Stimulated activated CD4-positive, alpha-beta T cell treated with anti-CD3 and anti-CD28 coated beads, TNF-alpha, amount 100 ng/mL, for 4 hours (primary cell): ENCODE measurements around the gene RAE1.

Source experiments
- DNase-seq, 3 experiments: peaks; one replicate each; pipeline ENCODE4 v3.0.0-alpha.2; 2020; ENCODE audit warnings: low read depth in 3 of 3

RAE1 gene

DNA sequence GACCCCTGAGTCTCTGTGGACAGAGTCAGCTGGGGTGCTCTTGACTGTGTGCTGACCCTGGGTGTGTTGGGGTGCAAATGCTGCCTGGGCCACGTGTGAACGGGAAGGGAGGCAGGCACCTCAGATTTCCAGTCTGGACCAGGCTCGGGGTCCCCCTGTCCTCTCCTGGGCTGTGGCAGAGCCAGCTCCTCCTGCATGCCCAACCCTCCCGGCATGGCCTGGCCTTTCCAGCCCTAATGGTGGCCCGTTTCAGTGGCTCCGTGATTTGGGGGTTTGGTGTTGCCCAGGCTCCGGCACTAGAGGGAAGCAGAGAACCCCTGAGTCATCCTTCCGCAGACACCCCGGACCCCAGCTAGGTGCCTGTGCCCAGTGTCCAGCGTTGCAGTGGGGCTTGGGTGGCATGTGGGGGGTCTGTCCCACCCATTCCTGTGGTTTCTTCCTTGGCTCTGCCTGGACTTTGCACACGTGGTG lies 49.2 kb downstream of the RAE1 start:
- no peak for DNase-seq

DNA sequence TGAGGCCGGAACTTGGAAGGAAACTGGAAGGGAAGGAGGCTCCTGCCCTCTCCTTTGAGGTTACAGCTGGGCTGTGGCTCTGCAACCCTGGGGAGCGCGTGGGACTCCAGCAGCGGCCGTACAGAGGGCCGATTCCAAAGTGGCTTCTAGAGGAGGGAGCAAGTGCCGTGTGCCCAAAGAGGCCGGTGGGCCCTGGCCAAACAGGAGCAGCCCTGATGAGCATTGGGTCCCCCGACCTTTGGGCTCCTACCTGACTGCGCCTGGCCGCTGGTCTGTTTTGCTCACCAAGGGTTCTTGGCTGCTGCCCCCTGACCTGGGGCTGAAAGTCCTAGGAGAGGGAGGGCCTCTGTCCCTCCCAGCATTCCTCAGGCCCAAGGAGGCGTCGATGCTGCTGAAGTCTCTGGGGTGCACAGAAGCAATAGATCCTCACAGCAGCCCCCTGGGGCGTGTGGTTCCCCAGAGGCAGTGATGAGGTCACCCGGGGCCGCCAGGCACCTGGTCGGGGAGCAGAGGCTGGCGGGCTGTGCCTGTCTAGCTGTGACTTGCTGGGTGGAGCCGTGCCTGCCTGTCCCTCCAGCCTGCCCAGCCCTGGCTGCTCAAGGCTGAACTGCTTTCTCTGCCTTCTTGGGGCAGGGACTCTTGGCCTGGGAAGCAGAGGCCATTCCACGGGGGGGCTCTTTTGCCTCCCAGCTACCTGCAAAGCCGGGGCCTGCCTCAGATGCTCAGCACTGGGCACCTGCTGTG lies 49.9 kb downstream of the RAE1 start:
- DNase-seq = no peak

DNA sequence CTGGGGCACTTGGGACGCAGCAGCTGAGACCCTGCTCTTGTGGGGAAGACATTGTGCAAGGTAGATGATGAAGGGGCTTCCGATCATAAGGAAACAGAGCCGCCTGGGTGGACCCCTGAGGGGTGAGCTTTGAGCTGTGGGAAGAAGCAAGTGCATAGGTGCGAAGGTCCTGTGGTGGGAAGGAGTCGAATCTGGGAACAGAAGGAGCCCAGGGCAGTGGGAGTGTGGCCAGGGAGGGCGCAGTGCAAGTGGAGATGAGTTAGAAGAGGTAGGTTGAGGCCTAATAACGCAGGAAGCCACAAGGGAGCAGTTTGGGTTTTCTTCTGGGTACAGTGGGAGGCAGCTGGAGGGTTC lies 50.5 kb downstream of the RAE1 start:
- no peak for DNase-seq

DNA sequence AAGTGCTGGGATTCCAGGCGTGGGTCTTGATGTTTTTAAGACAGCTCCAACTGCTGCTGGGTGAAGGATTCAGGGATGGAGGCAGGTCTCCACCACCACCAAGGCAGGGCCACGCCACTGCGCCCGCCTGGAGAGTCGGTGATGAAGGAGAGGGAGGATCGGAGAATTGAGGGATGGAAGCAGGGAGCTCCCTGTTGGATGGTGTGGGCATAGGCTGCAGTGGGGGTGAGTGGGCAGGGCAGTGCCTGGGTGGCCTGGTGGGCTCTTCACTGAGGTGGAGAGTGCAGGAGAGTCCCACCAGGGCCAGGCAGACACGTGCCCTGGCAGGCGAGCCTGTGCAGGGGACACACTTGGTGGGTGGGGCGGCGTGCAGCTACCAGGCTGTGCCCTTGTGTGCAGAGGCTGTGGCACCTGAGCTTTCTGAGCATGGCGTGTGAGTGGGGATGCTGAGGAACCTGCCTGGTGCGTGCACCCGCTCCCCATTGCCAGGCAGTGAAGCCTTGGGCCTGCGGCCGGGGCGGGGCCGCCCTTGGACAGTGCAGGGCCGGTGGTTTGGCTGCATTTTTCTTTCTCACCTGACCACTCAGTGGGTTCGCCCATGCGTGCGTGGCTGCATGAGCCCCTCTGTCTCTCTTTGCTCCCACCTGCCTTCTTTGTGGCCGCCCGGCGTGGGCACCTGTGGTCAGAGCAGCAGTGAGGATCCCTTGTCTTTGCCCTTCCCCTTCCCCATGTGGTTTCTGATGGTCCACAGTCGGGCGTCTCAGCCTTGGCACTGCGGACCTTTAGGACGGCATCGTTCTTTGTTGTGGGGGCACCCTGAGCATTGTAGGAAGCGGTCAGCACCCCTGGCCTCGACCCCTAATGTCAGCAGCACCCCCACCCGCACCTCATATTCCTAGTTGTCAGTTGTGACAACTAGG lies 51.4 kb downstream of the RAE1 start:
- DNase-seq = no peak

DNA sequence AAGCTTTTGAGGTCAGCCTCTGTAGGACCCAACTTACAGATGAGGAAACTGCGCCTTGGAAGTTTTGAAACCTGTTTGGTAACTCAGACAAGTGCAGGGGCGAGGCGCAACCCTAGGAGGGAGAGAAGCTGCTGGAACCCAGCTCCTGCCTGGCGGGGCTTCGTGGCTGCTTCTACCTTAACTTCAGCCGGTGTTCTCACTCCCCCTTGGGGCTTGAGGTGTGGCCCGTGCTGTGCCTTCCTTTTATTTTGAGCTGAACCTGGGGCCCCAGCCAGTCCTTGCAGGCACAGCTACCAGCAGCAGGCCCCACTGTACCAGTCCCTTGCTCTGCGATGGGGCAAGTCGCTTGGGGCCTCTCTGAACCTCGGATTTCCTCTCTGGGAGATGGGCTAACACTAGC lies 52.2 kb downstream of the RAE1 start:
- no peak for DNase-seq

- DNase-seq = no peak
These were observed 53.0 kb downstream of the RAE1 start for GRCh38 chr20:57404006-57404405.

- no peak for DNase-seq
These were observed 53.5 kb downstream of the RAE1 start for GRCh38 chr20:57404419-57405072.

DNA sequence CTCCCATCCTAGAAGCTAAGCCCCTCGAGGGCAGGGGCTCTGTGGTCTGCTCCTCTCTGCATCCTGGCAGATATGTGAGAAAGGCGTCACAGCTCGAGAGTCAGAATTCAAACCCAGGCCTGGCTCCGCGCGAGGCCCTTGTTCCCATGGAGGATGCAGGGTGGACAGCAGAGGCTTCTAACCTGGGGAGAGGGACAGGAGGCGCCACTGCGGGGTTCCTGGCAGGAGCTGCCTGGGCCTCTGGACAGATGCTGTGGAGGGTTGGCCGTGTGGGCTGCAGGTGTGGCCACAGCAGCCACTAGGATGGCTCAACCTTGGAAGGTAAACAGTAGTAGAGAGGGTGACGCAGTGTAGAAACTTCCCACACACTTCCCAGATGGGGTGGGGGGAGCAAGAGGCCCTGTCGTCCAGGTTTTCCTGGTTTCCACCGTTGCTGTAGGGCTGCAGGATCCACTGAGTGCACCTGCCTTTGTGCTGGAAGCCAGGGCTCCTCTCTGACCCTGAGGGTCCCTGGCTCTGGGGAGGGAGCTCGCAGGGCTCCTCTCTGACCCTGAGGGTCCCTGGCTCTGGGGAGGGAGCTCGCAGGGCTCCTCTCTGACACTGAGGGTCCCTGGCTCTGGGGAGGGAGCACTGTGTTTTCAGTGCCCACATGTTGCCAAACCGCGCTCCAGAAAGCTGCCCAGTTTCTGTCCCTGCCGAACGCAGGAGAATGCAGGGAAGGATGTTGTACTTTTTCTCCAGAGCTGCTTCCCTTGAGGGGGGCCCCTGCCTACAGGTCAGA lies 54.4 kb downstream of the RAE1 start:
- DNase-seq = no peak

DNA sequence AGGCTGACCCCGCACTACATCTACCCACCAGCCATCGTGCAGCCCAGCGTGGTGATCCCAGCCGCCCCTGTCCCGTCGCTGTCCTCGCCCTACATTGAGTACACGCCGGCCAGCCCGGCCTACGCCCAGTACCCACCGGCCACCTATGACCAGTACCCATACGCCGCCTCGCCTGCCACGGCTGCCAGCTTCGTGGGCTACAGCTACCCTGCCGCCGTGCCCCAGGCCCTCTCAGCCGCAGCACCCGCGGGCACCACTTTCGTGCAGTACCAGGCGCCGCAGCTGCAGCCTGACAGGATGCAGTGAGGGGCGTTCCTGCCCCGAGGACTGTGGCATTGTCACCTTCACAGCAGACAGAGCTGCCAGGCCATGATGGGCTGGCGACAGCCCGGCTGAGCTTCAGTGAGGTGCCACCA lies 56.5 kb downstream of the RAE1 start:
- no peak for DNase-seq

DNA sequence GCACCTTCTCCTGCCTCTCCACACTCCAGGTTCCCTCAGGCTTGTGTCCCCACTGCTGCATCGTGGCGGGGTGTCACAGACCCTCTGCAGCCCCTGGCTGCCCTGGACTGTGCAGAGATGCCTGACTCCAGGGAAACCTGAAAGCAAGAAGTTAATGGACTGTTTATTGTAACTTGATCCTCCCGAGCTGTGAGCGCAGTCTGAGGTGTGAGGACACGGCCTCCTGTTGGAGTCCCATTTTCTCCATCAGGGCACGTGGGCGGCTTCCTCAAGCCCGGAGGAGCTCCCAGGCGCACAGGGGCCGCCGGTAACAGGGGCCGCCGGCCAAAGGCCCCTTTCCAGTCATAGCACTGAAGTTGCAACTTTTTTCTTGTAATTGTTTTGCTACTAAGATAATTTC lies 57.1 kb downstream of the RAE1 start:
- DNase-seq = no peak

- no peak for DNase-seq
These were observed 57.6 kb downstream of the RAE1 start for GRCh38 chr20:57408536-57409233.

GRCh38 chr20:57409316-57409671 lies 58.2 kb downstream of the RAE1 start:
- DNase-seq = no peak

- DNase-seq = no peak
These were observed 58.8 kb downstream of the RAE1 start for GRCh38 chr20:57409672-57410397.

DNA sequence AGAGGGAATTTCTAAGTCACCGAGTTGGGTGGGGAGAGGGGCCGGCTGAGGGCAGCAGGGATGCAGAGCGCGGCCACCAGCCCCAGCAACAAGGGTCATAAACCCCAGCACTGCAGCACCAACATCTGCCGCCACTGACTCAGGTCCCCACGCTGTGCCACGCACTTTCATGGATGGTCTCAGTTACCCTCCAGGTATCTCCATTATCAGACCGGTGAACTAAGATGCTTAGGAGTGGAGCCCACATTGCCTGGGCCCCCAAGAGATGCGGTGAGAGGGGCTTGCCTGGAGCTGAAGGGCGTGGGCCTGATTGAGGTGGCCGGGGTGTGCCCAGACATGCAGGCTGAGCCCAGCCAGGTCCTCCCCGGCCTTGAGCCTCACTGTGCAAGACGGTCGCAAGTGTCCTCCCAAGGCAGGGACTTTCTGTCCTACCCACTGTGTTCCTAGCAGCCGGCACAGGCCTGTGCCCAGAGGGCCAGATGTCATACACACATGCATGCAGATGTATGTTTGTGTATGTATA lies 59.4 kb downstream of the RAE1 start:
- DNase-seq = no peak

DNA sequence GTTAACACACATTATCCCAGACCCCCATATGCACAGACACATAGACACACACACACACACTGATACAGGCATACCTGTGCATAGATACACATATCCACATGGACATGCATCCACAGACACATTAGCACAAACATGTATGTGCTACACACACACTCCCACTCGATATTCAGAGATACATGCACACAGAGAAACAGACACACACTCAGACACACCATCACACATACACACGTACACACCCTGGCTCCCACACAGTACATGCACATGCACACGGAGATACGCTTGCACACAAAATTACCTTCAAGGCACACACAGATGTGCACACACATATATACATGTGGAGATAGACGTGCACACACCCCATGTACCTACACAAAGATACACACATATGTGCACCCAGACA lies 59.9 kb downstream of the RAE1 start:
- DNase-seq = no peak

- DNase-seq = no peak
These were observed 60.6 kb downstream of the RAE1 start for GRCh38 chr20:57411406-57412283.

DNA sequence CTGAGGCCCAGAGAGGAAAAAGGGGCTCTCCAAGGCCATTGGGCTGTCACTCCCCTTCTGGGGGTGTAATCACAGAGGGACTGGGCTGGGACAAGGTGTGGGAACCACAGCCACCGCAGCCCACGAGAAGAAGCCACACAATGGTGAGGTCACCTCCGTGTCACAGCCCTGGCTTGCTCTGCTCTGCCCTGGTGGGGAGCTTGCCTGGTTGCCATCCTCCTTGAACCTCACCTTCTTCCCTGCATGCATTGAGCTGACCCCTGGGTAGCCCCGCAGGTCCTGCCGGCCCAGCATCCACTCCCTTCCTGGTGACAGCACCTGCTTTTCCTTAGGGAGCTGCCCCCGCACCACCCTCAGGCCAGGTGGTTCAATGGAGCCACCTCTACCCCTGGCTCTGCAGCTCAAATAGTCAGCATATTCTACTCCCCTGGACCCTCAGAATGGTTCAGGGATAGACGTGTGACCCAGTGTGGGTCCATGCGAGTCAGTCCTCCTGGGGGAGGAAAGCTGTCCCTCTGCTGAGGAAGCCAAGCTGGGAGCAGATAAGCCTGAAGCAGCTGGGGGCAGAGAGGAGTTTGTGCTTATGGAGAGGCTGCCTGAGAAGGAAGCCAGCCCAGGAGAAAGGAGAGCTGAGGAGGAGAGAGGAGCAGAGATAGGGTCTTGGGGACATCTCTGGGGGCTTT lies 61.4 kb downstream of the RAE1 start:
- DNase-seq = no peak

GRCh38 chr20:57413986-57414385 lies 62.9 kb downstream of the RAE1 start:
- no peak for DNase-seq
